Fibroblast of villous mesenchyme (primary cell): Measurements from ENCODE around the gene ETV7. TPM values are rescaled to one million over a fixed set of nuclear protein-coding genes. Genes with fewer than 3 reads are reported as not detected.
A peak's percentile ranks its signal among the peaks of the same experiment; 100 is the strongest.
"Not testable (repeated sequence)": the region's sequence is repeated elsewhere in the genome, so short reads cannot be mapped to it uniquely, and the experiment has no call there.

Experiments
- DNase-seq: peaks from one replicate; pipeline ENCODE4 v3.0.0-alpha.2; 2010; ENCODE audit warnings: low read depth
- H3K4me3 ChIP-seq: 2 replicates; pipeline ENCODE4 v1.5.1; 2011; ENCODE audit warnings: low read depth, mild to moderate bottlenecking, low read length
- CTCF ChIP-seq: IDR thresholded peaks from 2 replicates; pipeline ENCODE4 v1.5.1; 2012; ENCODE audit warnings: low read depth, mild to moderate bottlenecking, low read length; ENCODE audit not compliant: insufficient read depth
- total RNA-seq: library from RNA; depleted of rRNA; stranded (reverse); fragments of >200 nt; gene quantifications from 2 replicates; pipeline ENCODE4 v1.2.3, GENCODE V29; 2012

Gene ETV7
- total RNA-seq, 1 donor = 0.86 TPM

DNA sequence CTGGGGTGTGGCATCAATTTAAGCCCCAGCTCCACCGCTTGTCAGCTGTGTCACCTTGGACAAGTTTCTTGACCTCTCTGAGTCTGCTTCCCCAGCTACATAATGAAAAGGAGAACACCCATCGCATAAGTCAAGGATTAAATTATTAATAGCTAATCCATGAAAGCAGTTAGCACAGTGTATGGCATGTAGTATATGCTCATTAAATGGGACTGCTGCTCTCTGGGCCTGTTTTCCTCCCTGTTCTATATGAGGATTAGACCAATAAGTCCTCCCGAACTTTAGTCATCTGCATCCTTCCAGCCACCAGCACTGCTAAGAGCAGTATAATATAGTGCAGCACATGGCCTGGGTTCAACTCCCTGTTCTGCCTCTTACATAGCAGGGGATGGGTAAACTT, 19.7 kb downstream of the ETV7 start:
- no peak overlapping the region for H3K4me3 ChIP-seq
- no peak for DNase-seq
- TF ChIP-seq CTCF = no peak

DNA sequence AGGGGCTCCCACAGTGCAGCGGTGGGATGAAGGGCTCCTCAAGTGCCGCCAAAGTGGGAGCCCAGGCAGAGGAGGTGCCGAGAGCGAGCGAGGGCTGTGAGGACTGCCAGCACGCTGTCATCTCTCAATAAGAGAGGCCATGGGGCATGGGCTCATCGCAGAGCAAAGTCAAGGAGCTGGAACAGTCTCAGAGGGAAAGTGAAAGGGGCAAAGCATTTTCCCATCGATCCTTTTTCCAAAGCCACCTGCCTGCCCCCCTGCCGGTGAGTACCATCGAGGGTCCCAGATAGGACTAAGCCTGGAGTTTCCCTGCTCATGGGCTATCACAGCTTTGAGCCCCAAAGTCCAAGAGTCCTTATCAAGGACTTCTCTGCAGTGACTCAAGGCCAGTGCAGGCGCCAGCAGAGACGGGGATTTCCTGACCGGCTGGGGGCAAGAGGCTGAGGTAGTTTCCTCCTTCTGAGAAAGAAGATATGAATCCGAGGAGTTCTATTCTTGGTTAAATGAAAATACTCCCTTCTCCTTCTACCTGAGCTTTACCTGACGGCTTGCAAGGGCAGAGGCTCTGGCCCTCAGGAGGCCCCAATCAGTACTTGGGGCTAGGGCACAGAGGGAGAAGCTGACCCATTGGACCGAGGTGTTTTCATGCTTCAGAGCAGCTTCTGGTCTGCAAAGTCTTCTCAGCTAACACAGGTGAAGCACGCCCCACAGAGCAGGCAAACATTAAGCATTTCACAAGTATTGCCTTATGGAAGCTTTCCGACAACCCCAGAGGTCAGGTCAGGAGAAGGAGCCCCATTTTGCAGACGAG, 22.6 kb downstream of the ETV7 start:
- H3K4me3 ChIP-seq = no peak overlapping the region
- no peak for TF ChIP-seq CTCF
- DNase-seq = no peak

DNA sequence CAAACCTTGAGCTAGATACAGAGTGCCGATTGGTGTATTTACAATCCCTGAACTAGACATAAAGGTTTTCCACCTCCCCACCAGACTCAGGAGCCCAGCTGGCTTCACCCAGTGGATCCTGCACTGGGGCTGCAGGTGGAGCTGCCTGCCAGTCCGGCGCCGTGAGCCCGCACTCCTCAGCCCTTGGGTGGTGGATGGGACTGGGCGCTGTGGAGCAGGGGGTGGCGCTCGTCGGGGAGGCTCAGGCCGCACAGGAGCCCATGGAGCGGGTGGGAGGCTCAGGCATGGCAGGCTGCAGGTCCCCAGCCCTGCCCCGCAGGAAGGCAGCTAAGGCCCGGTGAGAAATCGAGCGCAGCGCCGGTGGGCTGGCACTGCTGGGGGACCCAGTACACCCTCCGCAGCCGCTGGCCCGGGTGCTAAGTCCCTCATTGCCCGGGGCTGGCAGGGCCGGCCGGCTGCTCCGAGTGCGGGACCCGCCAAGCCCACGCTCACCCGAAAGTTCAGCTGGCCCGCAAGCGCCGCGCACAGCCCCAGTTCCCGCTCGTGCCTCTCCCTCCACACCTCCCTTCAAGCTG, 23.3 kb downstream of the ETV7 start:
- not testable (repeated sequence) for DNase-seq, H3K4me3 ChIP-seq

GRCh38 chr6:36363371-36363752, 24.1 kb downstream of the ETV7 start:
- not testable (repeated sequence) for DNase-seq, H3K4me3 ChIP-seq

- TF ChIP-seq CTCF = no peak
- H3K4me3 ChIP-seq = no peak overlapping the region
- DNase-seq = no peak
Measured at GRCh38 chr6:36362551-36363370, 24.7 kb downstream of the ETV7 start.

DNA sequence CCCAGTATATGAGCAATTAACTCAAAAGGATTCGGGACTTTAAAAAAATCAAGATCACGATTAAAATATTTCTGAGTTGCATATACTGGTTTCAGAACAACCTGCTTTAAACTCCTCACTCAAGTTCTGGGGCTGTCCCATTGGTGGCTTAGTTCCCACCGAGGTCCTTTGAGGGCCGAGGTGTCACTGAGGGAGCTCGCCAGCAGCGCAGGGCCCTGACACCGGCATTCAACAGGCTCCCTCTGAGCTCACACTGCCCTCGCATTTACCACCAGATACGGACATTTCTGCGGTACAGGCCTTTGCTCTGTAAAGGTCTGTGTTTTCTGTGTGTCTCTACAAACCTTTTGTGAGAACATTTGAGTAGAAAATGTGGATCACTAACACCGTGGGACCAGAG, 26.4 kb downstream of the ETV7 start:
- DNase-seq = no peak
- TF ChIP-seq CTCF = no peak
- H3K4me3 ChIP-seq = no peak overlapping the region

DNA sequence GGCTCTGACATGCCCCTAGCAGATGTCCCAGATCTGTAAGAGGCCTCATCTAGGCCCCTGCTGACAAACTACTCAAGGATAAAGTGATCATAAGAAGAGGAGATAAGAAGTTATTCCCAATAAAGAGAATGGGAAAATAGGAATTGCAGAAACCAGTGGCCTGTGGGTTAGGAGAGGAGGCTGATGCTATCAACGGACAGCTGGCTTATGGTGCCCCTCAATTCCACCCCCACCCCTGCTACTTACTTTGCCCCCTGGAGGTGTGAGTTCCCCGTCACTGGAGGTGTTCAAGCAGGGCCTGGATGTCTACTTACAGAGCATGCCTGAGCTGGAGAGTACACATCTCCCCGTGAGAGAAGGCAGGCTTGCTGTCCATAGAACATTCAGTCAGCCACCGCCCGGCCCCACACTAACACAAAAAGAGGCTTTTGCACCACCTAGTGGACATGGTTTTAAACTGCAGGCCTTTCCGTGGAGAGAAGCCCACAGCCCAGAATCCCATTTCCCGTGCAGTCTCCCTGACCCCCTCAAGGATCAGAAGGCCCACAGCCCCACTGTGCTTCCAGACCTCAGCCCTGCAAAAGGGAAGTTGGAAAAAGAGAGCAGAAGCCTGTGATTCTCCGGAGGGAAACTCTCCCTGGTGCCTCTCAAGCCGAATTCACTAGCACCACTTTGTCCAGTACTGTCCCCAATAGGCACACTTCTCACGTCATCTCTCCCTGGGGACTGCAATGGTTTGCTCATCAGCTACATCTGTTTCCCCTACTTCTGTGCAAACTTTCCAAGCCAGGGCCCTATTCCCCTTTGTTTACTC, 27.0 kb downstream of the ETV7 start:
- peak; percentile 88 for TF ChIP-seq CTCF
- H3K4me3 ChIP-seq = no peak overlapping the region
- peak; percentile 79 for DNase-seq
